ENCODE data around the gene INSIG1.

Gene INSIG1

DNA sequence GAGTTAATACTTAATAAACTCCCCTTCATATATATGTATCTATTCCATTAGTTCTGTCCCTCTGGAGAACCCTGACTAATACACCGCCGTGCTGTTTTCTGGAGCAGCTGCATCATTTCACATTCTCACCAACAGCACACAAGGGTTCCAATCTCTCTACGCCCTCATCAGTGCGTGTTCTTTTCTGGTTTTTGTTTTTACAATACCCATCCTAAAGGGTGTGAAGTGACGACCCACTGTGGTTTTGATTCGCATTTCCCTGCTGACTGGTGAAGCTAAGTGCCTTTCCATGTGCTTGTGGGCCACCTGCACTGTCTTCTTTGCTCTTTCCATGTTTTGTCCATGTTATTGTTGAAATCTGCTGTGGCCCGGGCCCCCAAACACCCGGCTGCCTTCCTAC, 11.0 kb upstream of the INSIG1 start:
- no peak for DNase-seq

DNA sequence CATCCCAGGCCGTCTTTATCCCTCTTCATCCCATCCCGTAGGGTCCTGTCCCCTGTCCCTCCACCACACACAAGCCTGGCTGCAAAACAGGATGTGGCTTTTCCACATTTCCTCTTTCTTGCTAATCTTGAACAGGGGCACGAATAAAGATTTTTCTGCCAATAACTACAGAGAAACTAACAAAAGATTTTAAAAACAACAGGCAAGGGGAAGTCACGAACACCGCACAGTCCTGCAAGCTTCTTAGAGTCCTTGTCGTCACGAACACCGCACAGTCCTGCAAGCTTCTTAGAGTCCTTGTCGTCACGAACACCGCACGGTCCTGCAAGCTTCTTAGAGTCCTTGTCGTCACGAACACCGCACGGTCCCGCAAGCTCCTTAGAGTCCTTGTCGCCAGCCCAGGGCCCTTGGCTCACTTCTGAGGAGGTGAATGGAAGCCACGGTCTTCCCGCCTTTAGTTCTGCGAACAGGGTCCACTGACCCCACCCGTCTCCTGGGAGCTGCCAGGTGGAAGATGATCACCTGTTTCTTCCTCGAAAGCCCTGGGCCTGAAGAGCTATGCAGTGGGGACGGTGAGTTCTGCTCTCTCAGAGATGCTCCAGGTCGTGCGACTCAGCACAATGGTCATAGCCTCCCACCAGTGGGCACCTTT, 10.3 kb upstream of the INSIG1 start:
- no peak for DNase-seq

DNA sequence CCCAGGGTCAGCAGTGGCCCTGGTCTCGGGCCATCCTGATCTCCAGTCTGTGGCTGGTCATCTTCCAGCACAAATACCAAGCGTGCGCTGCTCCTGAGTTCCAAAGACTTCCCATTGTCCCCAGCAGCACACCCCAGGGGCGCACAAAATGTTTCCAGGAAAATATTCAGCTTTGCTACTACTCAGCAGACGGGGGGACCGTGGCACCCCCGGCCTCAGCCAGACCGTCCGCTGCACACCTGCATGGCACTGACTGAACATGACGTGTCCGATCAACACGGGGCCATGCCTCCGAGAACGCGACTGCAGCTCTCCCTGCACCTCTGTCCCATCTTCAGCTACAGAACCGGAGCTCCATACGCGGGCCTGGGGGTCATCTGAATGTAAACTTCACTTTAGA, 9.6 kb upstream of the INSIG1 start:
- DNase-seq = no peak

DNA sequence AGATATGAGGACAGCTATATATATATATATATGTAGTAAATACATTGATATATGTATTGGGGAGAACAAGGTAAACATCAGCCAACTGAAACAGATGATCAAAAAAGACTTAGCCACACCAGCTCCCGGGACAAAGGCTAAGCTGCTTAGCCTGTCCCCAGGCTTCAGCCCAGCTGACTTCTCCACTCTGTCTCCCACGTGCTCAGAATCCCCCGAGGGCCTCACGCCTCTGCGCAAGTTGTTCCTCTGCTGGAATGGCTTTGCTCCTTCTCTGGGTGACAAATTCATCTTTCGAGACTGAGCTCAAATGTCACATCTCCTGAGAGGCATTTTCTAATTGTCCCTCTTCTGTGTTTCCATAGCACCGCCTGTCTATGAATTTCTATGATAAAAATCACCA, 8.6 kb upstream of the INSIG1 start:
- no peak for DNase-seq

DNA sequence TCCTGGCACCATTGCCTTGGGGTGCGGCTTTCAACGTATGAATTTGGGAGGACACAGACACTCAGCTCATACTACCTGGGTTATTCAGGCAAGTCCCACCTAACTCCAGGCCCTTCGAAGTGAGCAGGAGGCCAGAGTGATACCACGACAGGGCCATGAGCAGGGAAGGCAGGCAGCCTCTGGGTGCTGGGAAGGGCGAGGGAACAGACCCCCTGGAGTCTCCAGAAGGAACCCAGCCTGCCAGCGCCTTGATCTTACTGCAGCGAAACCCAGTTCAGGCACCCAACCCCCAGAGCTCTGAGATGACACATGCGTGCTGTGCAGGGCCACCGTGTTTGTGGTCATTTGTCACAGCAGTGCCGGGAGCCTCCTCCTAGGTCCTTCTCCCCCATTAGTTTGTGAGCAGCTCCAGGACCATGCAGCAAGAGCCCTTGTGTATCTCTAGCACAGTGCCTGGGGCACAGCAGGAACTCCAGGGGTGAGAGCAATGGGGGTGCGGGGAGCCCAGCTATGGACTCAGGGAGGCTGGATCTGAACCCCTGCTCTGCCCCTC, 7.7 kb upstream of the INSIG1 start:
- no peak for DNase-seq

DNA sequence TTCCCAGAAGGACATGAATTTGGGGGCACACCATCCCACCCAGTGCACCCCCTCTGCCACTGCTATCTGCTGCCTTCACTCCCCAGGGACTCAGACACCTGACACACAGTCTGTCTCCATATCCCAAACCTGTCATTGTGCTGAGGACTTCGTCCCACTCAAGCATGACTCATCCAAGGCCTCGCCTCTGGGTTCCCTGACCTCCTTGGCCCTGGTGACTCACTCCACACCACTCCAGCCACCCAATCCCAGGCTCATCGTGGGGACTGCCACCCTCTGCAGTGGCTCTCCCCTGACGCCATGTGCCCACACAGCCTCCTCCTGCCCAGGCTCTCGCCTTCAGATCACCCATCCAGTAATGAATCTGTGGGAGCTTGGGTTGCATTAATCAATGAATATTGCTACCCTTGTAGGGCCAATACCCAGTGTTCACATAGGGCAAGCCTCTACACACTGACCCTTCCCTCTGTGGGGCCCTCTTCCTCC, 6.6 kb upstream of the INSIG1 start:
- no peak for DNase-seq

DNA sequence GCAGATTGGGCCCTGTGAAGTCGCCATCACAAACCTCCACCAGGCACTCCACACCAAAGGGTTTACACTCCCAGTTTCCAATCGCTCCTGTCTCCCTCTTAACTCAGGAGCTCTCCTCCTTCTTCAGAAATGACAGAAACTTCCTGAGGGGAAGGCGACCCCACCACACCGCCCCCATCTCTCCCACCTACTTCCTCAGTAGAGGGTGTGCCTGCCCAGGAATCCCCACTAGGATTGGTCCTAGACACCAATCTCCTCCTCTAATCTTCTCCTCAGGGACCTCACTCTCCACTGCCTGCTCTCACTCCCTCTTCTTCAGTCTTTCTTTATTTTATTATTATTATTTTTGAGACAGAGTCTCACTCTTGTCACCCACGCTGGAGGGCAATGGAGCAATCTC, 5.9 kb upstream of the INSIG1 start:
- DNase-seq = no peak

DNA sequence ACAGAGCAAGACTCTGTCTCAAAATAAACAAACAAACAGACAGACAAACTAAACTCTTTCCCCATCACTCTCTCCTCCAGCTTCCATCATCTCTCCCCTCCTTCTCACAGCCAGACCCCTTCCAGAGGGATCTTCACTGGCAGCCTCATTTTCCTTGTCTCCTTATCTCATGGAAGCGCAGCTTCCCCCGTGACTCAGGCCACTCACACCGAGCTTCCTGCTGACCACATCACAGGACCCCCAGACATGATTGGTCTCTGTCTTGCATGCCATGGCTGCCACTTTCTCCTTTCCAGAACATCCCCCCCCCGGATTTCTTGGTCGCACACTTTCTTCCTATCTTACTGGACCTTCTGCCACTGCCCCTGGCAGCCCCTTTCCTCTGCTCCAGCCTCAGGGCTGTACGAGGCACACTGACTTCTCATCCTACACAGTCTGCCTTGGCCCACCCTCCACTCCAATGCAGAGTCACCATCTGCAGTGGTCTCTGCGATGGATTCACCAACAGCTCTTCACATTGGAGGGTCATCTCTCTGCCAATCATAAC, 4.9 kb upstream of the INSIG1 start:
- DNase-seq = no peak

DNA sequence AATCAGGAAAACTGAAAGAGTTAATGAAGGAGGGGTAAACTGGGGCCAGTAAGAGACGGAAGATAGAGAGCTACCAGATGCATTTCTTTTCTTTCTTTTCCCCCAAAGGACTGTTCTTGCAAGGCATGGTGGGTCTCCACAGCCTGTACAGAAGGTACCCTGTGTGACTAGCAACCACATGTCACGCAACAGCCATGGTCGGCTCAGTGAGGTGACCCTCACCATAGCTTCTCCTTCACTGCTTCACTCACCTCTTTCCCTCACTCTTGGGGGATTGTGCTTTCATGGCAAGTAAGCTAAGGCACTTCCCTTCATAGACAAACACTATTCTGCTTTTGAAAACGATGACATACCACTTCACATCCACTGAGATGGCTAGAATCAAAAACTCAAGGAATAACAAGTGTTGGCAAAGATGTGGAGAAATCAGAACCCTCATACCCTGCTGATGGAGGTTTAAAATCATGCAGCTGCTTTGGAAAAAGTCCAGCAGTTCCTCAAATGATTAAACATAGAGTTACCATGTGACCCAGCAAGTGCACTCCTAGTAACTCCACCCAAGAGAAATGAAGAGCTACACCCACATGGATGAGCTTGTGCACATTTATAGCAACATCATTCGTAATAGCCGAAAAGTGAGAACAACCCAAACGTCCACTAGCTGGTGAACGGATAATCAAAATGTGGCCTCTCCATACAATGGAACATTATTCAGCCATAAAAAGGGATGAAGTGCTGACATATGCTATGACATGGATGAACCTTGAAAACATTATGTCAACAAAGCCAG, 3.8 kb upstream of the INSIG1 start:
- no peak for DNase-seq

DNA sequence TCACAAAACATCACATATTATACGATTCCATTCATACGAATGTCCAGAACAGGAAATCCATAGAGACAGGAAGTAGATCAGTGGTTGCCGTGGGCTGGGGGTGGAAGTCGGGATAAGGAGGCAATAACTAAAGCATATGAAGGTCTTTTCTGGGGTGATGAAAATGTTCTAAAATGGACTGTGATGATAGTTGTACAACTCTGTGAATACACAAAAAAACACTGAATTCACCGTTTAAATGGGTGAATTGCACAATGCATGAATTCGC, 3.2 kb upstream of the INSIG1 start:
- DNase-seq = no peak

DNA sequence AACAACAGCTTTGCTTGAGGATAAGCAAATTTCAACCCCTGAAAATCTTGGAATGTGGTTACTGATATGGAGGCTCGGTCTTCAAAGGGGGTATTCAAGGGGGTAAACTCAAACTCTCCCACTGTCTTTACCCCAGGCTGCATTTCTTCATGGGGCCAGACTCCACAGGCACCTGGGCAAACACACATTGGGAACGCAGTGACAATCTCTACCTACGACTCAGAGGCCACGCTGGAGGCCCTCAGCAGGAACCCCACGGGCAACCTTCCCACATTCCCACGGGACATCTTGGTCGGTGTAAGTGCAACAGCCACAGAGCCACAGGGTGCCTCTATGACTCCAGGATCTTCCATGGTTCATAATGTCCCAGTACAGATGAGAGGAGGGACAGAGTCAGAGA, 2.2 kb upstream of the INSIG1 start:
- DNase-seq = no peak

DNA sequence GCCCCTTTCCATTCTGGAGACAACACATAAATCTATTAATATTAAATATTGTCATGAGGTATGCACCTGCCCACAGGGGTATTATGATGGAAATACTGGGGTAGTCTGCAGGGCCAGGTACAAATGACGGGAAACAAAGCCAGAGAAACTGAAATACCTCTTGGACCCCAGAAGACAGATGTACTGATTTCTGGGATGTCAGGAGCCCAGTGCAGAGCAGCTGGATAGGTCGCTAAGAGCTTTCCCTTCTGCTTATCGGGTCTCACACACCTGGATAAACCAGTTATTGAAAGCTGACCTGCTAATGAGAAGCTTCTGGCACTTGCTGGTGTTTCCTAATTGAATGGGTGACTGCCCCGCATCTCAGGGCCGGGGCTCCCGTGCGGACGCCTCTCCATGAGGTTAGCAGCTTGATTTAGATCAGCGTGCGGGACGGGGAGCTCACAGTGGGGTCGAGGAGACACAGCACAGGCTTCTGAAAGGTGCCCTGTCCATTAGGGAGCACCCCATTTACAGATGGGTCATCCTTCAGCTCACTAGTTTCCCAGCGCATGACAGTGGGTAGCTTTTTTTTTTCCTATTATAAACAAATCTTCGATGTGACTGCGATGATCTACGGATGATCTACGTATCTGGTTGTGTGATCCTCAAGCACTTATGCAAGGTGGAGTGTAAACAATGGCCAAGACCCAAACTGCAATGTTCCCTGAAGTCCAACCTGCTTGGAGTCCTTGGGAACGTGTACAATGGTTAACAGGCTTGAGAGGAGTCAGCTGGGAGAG, 1.5 kb upstream of the INSIG1 start:
- DNase-seq = no peak

DNA sequence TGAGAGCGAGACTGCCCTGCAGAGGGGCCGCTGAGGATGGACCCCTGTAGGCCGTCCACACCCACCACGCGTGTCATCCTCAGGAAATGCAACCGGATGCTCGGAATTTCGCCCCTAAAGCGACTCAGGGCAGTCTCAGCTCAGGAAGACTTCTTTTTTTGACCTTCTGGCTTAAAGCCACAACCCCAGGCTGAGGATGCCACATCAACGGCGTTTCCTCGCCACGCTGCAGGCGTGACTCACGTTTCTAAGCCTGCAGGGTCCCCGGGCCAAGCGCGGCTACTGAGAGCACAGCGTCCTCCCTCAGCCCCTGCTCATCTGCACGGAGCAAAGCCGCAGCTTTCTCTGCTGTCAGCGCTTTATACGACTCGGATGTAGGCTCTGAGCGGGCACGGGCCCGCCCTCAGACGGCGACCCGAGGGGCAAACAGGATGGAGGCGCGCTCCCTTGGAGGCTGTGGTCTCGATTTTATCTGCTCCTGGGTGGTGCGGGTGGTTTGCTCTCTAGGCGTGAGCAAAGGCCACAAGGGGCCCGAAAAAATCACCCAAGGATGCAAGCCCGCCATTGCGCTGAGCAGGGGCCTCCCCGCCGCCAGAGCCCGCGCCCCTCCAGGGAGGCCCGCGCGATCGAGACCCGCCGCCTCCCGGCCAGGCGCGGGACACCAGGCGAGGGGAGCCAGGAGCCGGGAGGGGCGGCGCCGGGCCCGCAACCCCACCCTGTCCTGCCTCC, 726 bp upstream of the INSIG1 start:
- DNase-seq = no peak

DNA sequence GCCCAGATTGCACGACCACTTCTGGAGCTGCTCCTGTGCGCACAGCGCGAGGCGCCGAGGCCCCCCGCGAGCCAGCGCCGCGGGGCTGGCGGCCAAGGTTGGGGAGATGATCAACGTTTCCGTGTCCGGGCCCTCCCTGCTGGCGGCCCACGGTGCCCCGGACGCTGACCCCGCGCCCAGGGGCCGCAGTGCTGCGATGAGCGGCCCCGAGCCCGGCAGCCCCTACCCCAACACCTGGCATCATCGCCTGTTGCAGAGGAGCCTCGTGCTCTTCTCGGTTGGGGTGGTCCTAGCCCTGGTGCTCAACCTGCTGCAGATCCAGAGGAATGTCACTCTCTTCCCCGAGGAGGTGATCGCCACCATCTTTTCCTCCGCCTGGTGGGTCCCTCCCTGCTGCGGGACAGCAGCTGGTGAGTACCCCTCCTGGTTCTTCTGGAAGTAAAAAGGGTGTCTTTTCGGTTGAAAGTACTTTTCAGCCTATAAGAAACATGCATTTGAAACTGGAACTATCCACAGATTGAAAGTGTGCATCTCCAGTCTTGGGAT, 683 bp downstream of the INSIG1 start:
- DNase-seq = no peak

DNA sequence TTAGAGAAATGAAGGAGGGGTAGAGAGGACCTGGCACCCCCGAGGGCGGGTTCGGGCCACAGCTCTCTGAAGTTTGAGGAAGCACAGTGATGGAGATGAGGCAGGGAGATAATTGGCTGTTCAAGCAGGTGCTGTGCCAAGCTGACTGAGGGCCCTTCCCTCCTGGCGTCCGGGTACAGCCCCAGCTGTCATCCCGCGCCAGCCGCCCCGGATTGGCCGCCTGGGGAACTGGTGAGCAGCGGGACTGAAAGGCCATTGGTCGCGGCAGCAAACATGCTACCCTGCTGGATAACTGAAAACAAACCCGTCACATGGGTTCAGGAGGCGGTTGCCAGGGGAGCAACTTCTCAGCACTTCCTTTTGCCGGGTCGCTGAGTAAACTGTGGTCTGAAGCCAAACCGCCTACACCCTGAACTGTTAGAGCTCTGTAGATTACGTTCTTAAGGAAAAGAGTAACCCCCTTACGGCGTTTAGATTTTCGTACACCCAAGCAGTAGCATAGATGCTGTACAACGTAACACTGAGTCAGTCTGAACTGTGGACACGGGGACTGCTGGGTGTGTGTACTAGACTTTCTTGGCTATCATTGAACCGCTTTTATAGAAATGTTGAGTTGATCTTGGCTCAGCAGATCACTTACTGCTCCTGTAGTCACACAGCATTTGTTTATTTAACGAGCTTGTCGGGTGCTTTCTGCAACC, 1.3 kb downstream of the INSIG1 start:
- peak; percentile 85 for DNase-seq

DNA sequence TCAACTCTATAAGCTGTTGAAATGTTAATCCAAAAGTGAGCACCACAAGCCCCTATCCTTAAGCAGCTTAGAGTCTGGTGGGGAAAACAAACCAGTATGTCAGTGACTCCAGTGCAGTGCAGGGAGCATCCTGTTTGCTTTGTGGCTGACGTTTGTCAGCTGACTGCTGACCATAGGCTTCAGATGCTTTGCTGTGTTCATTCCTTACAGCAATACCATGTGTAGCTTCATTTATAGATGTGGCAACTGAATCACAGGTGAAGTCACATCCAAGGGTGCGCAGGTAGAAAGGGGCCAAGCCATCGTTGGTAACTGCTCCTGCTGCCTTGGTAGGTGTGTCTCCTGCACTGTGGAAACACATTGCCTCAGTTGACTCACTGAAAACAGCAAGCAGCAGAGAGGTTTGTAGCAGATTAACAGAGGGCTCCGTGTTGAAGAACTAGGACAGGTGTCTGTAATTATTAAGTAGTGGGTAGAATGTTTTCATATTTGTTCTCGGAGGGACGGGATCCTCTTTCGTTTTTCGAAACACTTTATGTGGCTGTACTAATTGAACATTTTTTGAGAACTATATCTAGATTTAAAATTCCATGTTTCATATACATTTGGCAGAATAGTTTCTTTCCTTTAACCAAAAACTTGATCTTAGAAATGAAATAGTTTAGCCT, 2.0 kb downstream of the INSIG1 start:
- DNase-seq = no peak

DNA sequence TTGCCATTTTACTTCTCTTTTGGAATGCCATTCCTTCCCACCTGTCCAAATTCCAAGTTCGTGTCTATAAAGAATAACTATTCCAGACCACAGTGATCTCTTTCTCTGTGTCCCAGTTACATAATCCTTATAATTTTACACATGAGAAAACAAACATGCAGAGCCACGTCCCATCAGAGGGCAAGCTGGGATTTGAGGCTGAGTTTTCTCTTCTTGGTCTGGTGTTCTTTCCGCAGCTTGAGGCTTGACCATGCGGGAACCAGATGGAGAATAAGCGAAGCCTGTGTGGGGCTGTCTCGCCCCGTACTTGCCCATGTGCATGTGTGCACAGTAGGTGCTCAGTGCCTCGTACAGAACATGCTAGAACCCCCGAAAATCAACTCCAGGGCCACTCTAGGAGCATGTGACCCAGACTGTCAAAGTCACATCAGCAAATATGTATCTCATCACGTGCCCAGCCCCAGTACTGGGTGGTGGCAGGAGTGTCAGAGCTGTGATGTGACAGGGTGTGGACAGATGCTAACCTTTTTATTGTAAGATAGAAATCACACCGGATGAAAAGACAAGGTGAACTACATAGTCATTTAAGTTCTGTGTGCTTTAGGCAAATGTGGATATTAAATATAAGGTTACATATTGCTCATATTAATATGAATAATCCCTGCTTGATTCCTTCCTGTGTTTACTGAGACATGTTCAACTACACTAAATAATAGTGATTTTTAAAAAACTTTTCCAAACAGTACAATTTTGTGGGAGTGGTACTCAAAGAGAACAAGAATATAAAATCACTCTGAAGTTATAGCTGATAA, 3.2 kb downstream of the INSIG1 start:
- DNase-seq = no peak

DNA sequence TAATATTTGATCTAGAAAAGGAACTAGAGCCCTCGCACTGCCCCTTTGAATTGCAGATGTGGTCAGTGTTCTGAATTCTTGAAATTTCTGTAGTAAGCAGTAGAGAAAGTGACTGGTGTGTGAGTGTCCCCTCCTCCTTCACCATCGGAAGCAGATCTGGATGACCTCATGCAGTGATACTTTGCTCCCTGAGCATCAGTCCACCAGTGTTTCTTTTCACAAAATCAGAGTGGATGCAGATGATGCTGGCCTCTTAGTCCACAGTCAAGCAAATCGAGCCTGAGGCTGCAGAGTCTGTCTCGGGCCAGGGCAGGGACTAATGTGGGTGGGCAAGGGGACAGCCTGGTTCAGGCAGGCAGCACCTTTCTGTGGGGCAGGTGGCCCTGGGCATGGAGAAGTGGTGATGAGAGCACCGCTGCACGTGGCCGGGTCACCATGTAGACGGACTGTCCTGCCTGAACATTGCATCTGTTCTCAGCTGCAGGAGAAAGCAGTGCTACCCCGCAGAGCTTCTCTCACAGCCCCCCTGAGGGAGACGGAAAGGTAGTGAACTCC, 5.4 kb downstream of the INSIG1 start:
- DNase-seq = no peak

DNA sequence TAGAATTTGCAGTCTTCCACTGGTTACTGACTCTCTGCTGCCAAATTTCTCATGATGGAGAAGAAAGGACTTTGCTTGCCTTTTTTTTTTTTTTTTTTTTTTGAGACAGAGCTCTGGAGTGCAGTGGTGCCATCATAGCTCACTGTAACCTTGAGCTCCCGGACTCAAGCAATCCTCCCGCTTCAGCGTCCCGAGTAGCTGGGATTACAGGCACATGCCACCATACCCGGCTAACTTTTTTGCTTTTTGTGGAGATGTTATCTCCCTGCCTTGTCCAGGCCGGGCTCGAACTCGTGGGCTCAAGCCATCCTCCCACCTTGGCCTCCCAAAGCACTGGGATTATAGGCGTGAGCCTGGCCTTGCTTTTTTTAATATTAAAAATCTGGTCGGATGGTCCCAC, 6.2 kb downstream of the INSIG1 start:
- no peak for DNase-seq

Data from NCI-H1436 (cell line).